Calu3 (cell line): Measurements from ENCODE around the gene MAD1L1. TPM values are rescaled to one million over a fixed set of nuclear protein-coding genes. Genes with fewer than 3 reads are reported as not detected.

ENCODE experiments used
- BruUV-seq: library from RNA; stranded (reverse); fragments of 400-500 nt; replicated peaks from 2 replicates; lab custom pipeline; 2021; lab: Mats Ljungman, UMichigan
- CTCF ChIA-PET: fragments of 300-600 bp; sonication (Branson Sonifier 250); formaldehyde crosslinking; loops from one replicate; lab custom pipeline; 2022; ENCODE audit warnings: antibody characterized with exemption; lab: Charles Lee
- DNase-seq: peaks from one replicate; pipeline ENCODE4 v3.0.0; 2022
- H3K27ac Mint-ChIP-seq: one replicate; pipeline ENCODE4 v1.8.0; 2022; ENCODE audit warnings: mixed read lengths; ENCODE audit not compliant: unreplicated experiment
- H3K27me3 Mint-ChIP-seq: one replicate; pipeline ENCODE4 v1.8.0; 2022; ENCODE audit warnings: mixed read lengths; ENCODE audit not compliant: unreplicated experiment
- H3K36me3 Mint-ChIP-seq: one replicate; pipeline ENCODE4 v1.8.0; 2022; ENCODE audit warnings: mild to moderate bottlenecking, moderate library complexity, mixed read lengths; ENCODE audit not compliant: insufficient read depth, unreplicated experiment
- H3K4me1 Mint-ChIP-seq: one replicate; pipeline ENCODE4 v1.8.0; 2022; ENCODE audit warnings: mild to moderate bottlenecking, low read depth, mixed read lengths; ENCODE audit not compliant: unreplicated experiment
- H3K4me3 Mint-ChIP-seq: one replicate; pipeline ENCODE4 v1.8.0; 2022; ENCODE audit warnings: mild to moderate bottlenecking, low read depth, moderate library complexity, mixed read lengths; ENCODE audit not compliant: unreplicated experiment
- H3K9me3 Mint-ChIP-seq: one replicate; pipeline ENCODE4 v1.8.0; 2022; ENCODE audit warnings: low read depth, mixed read lengths; ENCODE audit not compliant: unreplicated experiment
- intact Hi-C: fragments of 100-400 bp; cut with micrococcal nuclease; formaldehyde crosslinking; loops from one replicate; pipeline ENCODE4 v1.10.0; 2022; ENCODE audit not compliant: unreplicated experiment
- total RNA-seq: library from RNA; stranded (reverse); gene quantifications from 2 replicates; pipeline ENCODE4 v1.2.3, GENCODE V29; 2022
- TF ChIP-seq, protein P1 (sequence below): fragments of 200-600 bp; IDR thresholded peaks from one replicate; pipeline ENCODE4 v1.8.0; 2022; ENCODE audit warnings: antibody characterized with exemption; ENCODE audit not compliant: unreplicated experiment

The MAD1L1 gene
- total RNA-seq, 1 experiment from 2014 or later = 86.0 TPM

- H3K4me1 Mint-ChIP-seq = no peaks in the 10 kb centered on the region
- H3K36me3 Mint-ChIP-seq = no peaks in the 10 kb centered on the region
- CTCF ChIA-PET = interaction anchor here (0.9 kb wide), 1 partner anchor 9 kb away, joined by 3 read pairs; no protein-coding TSS in a partner anchor
- intact Hi-C loops = no loop called here
- no peak for DNase-seq
- no TSS peak for BruUV-seq
- TF ChIP-seq, protein P1, sequence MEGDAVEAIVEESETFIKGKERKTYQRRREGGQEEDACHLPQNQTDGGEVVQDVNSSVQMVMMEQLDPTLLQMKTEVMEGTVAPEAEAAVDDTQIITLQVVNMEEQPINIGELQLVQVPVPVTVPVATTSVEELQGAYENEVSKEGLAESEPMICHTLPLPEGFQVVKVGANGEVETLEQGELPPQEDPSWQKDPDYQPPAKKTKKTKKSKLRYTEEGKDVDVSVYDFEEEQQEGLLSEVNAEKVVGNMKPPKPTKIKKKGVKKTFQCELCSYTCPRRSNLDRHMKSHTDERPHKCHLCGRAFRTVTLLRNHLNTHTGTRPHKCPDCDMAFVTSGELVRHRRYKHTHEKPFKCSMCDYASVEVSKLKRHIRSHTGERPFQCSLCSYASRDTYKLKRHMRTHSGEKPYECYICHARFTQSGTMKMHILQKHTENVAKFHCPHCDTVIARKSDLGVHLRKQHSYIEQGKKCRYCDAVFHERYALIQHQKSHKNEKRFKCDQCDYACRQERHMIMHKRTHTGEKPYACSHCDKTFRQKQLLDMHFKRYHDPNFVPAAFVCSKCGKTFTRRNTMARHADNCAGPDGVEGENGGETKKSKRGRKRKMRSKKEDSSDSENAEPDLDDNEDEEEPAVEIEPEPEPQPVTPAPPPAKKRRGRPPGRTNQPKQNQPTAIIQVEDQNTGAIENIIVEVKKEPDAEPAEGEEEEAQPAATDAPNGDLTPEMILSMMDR = no peak
- no peak overlapping the region for H3K27ac Mint-ChIP-seq
- no peak overlapping the region for H3K4me3 Mint-ChIP-seq
- no peaks in the 10 kb centered on the region for H3K9me3 Mint-ChIP-seq
- no peaks in the 10 kb centered on the region for H3K27me3 Mint-ChIP-seq
Measured at GRCh38 chr7:2086229-2086628, 146.5 kb downstream of the MAD1L1 start.

DNA sequence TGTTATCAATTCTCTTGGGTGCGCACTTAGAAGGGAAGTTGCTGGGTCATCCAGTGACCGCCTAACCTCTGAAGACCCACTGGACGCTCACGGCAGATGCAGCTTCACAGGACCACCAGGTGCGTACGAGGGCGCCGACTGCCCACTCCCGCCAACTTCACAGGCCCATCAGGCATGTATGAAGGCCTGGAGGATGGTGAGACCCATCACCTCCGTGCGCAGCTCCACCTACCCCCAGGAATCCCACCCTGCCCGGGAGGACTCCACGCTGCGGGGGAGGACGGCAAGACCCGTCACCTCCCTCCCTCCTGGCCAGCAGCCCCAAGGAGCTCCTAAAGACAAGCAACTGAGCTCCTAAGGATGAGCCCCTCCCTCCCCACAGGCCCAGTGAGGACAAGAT lies 146.9 kb downstream of the MAD1L1 start:
- Mint-ChIP-seq H3K36me3 (no peaks in the 10 kb centered on the region), H3K4me1 (no peaks in the 10 kb centered on the region), H3K9me3 (no peaks in the 10 kb centered on the region), H3K27me3 (no peaks in the 10 kb centered on the region), H3K4me3 (no peak overlapping the region), H3K27ac (no peak overlapping the region)
- CTCF ChIA-PET = interaction anchor here (0.9 kb wide), 1 partner anchor 9 kb away, joined by 3 read pairs; no protein-coding TSS in a partner anchor
- TF ChIP-seq, protein P1 = no peak
- DNase-seq = no peak
- intact Hi-C loops = no loop called here
- BruUV-seq = no TSS peak

GRCh38 chr7:2084781-2085505 lies 147.8 kb downstream of the MAD1L1 start:
- H3K36me3 Mint-ChIP-seq = no peaks in the 10 kb centered on the region
- BruUV-seq = no TSS peak
- CTCF ChIA-PET = interaction anchor here (0.7 kb wide), 1 partner anchor 15 kb away, joined by 3 read pairs; no protein-coding TSS in a partner anchor
- H3K4me3 Mint-ChIP-seq = no peak overlapping the region
- H3K9me3 Mint-ChIP-seq = no peaks in the 10 kb centered on the region
- no peaks in the 10 kb centered on the region for H3K4me1 Mint-ChIP-seq
- no peaks in the 10 kb centered on the region for H3K27me3 Mint-ChIP-seq
- TF ChIP-seq, protein P1 = no peak
- no peak overlapping the region for H3K27ac Mint-ChIP-seq
- intact Hi-C loops = no loop called here
- DNase-seq = no peak

DNA sequence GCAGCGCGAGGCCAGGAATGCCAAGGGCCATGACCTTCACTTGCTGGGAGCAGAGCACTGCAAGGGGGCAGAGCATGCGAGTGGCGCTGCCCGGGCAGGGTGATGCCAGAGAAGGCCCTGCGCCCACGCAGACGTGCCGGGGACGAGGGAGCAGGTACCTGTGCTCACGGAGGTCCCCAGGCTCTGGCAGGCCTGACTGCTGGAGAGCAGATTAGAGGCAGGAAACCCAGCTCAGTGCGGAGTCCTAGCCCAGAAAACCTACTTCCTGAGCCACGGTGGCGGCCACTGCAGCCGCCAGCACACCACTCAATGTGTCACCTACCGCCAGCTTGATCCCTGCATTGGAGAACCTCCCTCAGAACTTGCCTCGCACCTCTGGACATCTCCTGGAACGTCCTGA lies 148.4 kb downstream of the MAD1L1 start:
- no peak for DNase-seq

More for the DNA sequence above, 148.4 kb downstream of the MAD1L1 start:
- no TSS peak for BruUV-seq
- no peaks in the 10 kb centered on the region for H3K4me1 Mint-ChIP-seq
- H3K4me3 Mint-ChIP-seq = no peak overlapping the region
- TF ChIP-seq, protein P1 = no peak
- CTCF ChIA-PET = interaction anchor here (0.6 kb wide), 1 partner anchor 50 kb away, joined by 3 read pairs; no protein-coding TSS in a partner anchor
- H3K27me3 Mint-ChIP-seq = no peaks in the 10 kb centered on the region
- H3K9me3 Mint-ChIP-seq = no peaks in the 10 kb centered on the region
- no peaks in the 10 kb centered on the region for H3K36me3 Mint-ChIP-seq
- no peak overlapping the region for H3K27ac Mint-ChIP-seq
- intact Hi-C loops = no loop called here
